GM19025 (cell line): ENCODE results near the gene EBF3.

Experiments
- ATAC-seq: cut with Tn5 transposase; IDR thresholded peaks from one replicate; pipeline ENCODE4 v1.9.1; 2021; ENCODE audit warnings: mild to moderate bottlenecking, low read depth, moderate library complexity; ENCODE audit not compliant: unreplicated experiment

EBF3 gene

GRCh38 chr10:129845111-129845753 is 118.8 kb downstream of the EBF3 start:
- no peak for ATAC-seq

GRCh38 chr10:129844216-129844766 is 119.8 kb downstream of the EBF3 start:
- no peak for ATAC-seq

- ATAC-seq = no peak
Measured at GRCh38 chr10:129843702-129844101, 120.4 kb downstream of the EBF3 start.

- ATAC-seq = no peak
Measured at GRCh38 chr10:129843131-129843541, 120.9 kb downstream of the EBF3 start.

GRCh38 chr10:129842031-129842430 is 122.0 kb downstream of the EBF3 start:
- no peak for ATAC-seq

GRCh38 chr10:129841590-129841989 is 122.5 kb downstream of the EBF3 start:
- no peak for ATAC-seq

- no peak for ATAC-seq
Measured at GRCh38 chr10:129841071-129841470, 123.0 kb downstream of the EBF3 start.

- ATAC-seq = no peak
Measured at GRCh38 chr10:129840196-129840590, 123.9 kb downstream of the EBF3 start.

- no peak for ATAC-seq
Measured at GRCh38 chr10:129839285-129840195, 124.5 kb downstream of the EBF3 start.

GRCh38 chr10:129838794-129839193 is 125.3 kb downstream of the EBF3 start:
- ATAC-seq = no peak

- no peak for ATAC-seq
Measured at GRCh38 chr10:129837909-129838582, 126.0 kb downstream of the EBF3 start.

GRCh38 chr10:129836253-129836652 is 127.8 kb downstream of the EBF3 start:
- no peak for ATAC-seq

- no peak for ATAC-seq
Measured at GRCh38 chr10:129833994-129834739, 129.9 kb downstream of the EBF3 start.

GRCh38 chr10:129833468-129833950 is 130.6 kb downstream of the EBF3 start:
- ATAC-seq = no peak

GRCh38 chr10:129832573-129833467 is 131.3 kb downstream of the EBF3 start:
- no peak for ATAC-seq

- no peak for ATAC-seq
Measured at GRCh38 chr10:129831150-129831549, 132.9 kb downstream of the EBF3 start.

GRCh38 chr10:129825826-129826225 is 138.2 kb downstream of the EBF3 start:
- ATAC-seq = no peak

- no peak for ATAC-seq
Measured at GRCh38 chr10:129825221-129825620, 138.9 kb downstream of the EBF3 start.

- no peak for ATAC-seq
Measured at GRCh38 chr10:129820451-129820850, 143.6 kb downstream of the EBF3 start.
